ENCODE results near the gene TRIM16. TPM values are rescaled to one million over a fixed set of nuclear protein-coding genes. Genes with fewer than 3 reads are reported as not detected.
"Not testable (repeated sequence)": the region's sequence is repeated elsewhere in the genome, so short reads cannot be mapped to it uniquely, and the experiment has no call there.

TRIM16 gene
- 10 to 100 TPM; 15.0 to 26.3 TPM for total RNA-seq

- H3K36me3 ChIP-seq; H3K9me3 ChIP-seq; H3K4me1 ChIP-seq (ENCODE audit: control insufficient read depth in 1 of 2, low read depth in 2 of 2); H3K27me3 ChIP-seq (replicated peaks; ENCODE audit: insufficient read depth); H3K27ac ChIP-seq; ATAC-seq (ENCODE audit: insufficient number of reproducible peaks, low FRiP score, low read depth): not testable (repeated sequence)
- peak within 1 kb of the TSS; percentile 82 for H3K4me3 ChIP-seq
- DNase-seq (ENCODE audit: low spot score): peak; percentile 30
These were observed at the start of gene TRIM16 for GRCh38 chr17:15683824-15684478. TRIM16 (minus strand) TSS chr17:15684311; CDS start chr17:15651609, 32,702 bp downstream.

GRCh38 chr17:15733174-15733789 is 49.2 kb upstream of the TRIM16 start:
- H3K27ac ChIP-seq; DNase-seq (ENCODE audit: low spot score); H3K4me1 ChIP-seq (ENCODE audit: control insufficient read depth in 1 of 2, low read depth in 2 of 2); H3K27me3 ChIP-seq (replicated peaks; ENCODE audit: insufficient read depth); H3K9me3 ChIP-seq; H3K36me3 ChIP-seq; ATAC-seq (ENCODE audit: insufficient number of reproducible peaks, low FRiP score, low read depth); H3K4me3 ChIP-seq: not testable (repeated sequence)

GRCh38 chr17:15731900-15732299 is 47.8 kb upstream of the TRIM16 start, which contains the start of gene TBC1D26:
TBC1D26 (plus strand) TSS chr17:15732283; CDS start chr17:15735349, 3,066 bp downstream.
- H3K4me1 ChIP-seq (ENCODE audit: control insufficient read depth in 1 of 2, low read depth in 2 of 2); H3K36me3 ChIP-seq; DNase-seq (ENCODE audit: low spot score); H3K27me3 ChIP-seq (replicated peaks; ENCODE audit: insufficient read depth); H3K4me3 ChIP-seq; H3K27ac ChIP-seq; H3K9me3 ChIP-seq; ATAC-seq (ENCODE audit: insufficient number of reproducible peaks, low FRiP score, low read depth): not testable (repeated sequence)

GRCh38 chr17:15730535-15730934 is 46.4 kb upstream of the TRIM16 start:
- not testable (repeated sequence) for H3K9me3 ChIP-seq; ATAC-seq (ENCODE audit: insufficient number of reproducible peaks, low FRiP score, low read depth); H3K4me3 ChIP-seq; H3K36me3 ChIP-seq; H3K4me1 ChIP-seq (ENCODE audit: control insufficient read depth in 1 of 2, low read depth in 2 of 2); DNase-seq (ENCODE audit: low spot score); H3K27me3 ChIP-seq (replicated peaks; ENCODE audit: insufficient read depth); H3K27ac ChIP-seq

- not testable (repeated sequence) for H3K36me3 ChIP-seq; H3K4me3 ChIP-seq; H3K27ac ChIP-seq; DNase-seq (ENCODE audit: low spot score); H3K27me3 ChIP-seq (replicated peaks; ENCODE audit: insufficient read depth); ATAC-seq (ENCODE audit: insufficient number of reproducible peaks, low FRiP score, low read depth); H3K4me1 ChIP-seq (ENCODE audit: control insufficient read depth in 1 of 2, low read depth in 2 of 2)
- H3K9me3 ChIP-seq: peaks cover 49% of the 10 kb centered on the region
These were observed 32.8 kb upstream of the TRIM16 start for GRCh38 chr17:15716601-15717563.

- DNase-seq (ENCODE audit: low spot score); H3K4me1 ChIP-seq (ENCODE audit: control insufficient read depth in 1 of 2, low read depth in 2 of 2); H3K27me3 ChIP-seq (replicated peaks; ENCODE audit: insufficient read depth); H3K4me3 ChIP-seq; H3K27ac ChIP-seq; ATAC-seq (ENCODE audit: insufficient number of reproducible peaks, low FRiP score, low read depth): not testable (repeated sequence)
- Histone ChIP-seq H3K36me3 (peaks cover 29% of the 10 kb centered on the region), H3K9me3 (peaks cover 18% of the 10 kb centered on the region)
These were observed 24.8 kb upstream of the TRIM16 start for GRCh38 chr17:15708879-15709278.

GRCh38 chr17:15704813-15705212 is 20.7 kb upstream of the TRIM16 start:
- H3K36me3 ChIP-seq: peaks cover 21% of the 10 kb centered on the region
- not testable (repeated sequence) for H3K27me3 ChIP-seq (replicated peaks; ENCODE audit: insufficient read depth); H3K4me3 ChIP-seq; H3K9me3 ChIP-seq; H3K27ac ChIP-seq; H3K4me1 ChIP-seq (ENCODE audit: control insufficient read depth in 1 of 2, low read depth in 2 of 2); ATAC-seq (ENCODE audit: insufficient number of reproducible peaks, low FRiP score, low read depth); DNase-seq (ENCODE audit: low spot score)

- H3K9me3 ChIP-seq; ATAC-seq (ENCODE audit: insufficient number of reproducible peaks, low FRiP score, low read depth); DNase-seq (ENCODE audit: low spot score); H3K27ac ChIP-seq; H3K4me1 ChIP-seq (ENCODE audit: control insufficient read depth in 1 of 2, low read depth in 2 of 2); H3K27me3 ChIP-seq (replicated peaks; ENCODE audit: insufficient read depth); H3K4me3 ChIP-seq: not testable (repeated sequence)
- H3K36me3 ChIP-seq: peaks cover 21% of the 10 kb centered on the region
These were observed 20.1 kb upstream of the TRIM16 start for GRCh38 chr17:15704239-15704638.

- ATAC-seq (ENCODE audit: insufficient number of reproducible peaks, low FRiP score, low read depth); H3K4me1 ChIP-seq (ENCODE audit: control insufficient read depth in 1 of 2, low read depth in 2 of 2); H3K9me3 ChIP-seq; H3K27me3 ChIP-seq (replicated peaks; ENCODE audit: insufficient read depth); DNase-seq (ENCODE audit: low spot score); H3K36me3 ChIP-seq: not testable (repeated sequence)
- peak overlapping the region; percentile 78 for H3K4me3 ChIP-seq
- peak overlapping the region in 1 of 2 donors; percentile 34 for H3K27ac ChIP-seq
These were observed 15.8 kb upstream of the TRIM16 start for GRCh38 chr17:15699937-15700336.

- ATAC-seq (ENCODE audit: insufficient number of reproducible peaks, low FRiP score, low read depth): peak; percentile 99
- H3K36me3 ChIP-seq; H3K4me1 ChIP-seq (ENCODE audit: control insufficient read depth in 1 of 2, low read depth in 2 of 2); H3K9me3 ChIP-seq; H3K27me3 ChIP-seq (replicated peaks; ENCODE audit: insufficient read depth): not testable (repeated sequence)
- peak; percentile 94 for DNase-seq (ENCODE audit: low spot score)
- peak within 1 kb of the TSS in 1 of 2 donors; percentile 34 for H3K27ac ChIP-seq
- H3K4me3 ChIP-seq: peak within 1 kb of the TSS; percentile 78
These were observed 15.4 kb upstream of the TRIM16 start, which contains the start of gene ZNF286A for GRCh38 chr17:15699413-15699924. ZNF286A (plus strand) TSS chr17:15699752; CDS start chr17:15700330, 578 bp downstream.

- not testable (repeated sequence) for DNase-seq (ENCODE audit: low spot score); H3K36me3 ChIP-seq; H3K9me3 ChIP-seq; H3K27me3 ChIP-seq (replicated peaks; ENCODE audit: insufficient read depth); H3K4me1 ChIP-seq (ENCODE audit: control insufficient read depth in 1 of 2, low read depth in 2 of 2)
- peak; percentile 7 for ATAC-seq (ENCODE audit: insufficient number of reproducible peaks, low FRiP score, low read depth)
- Histone ChIP-seq H3K4me3 (peak overlapping the region; percentile 78), H3K27ac (peak overlapping the region in 1 of 2 donors; percentile 34)
These were observed 14.9 kb upstream of the TRIM16 start for GRCh38 chr17:15698967-15699366.
